Endothelial cell of umbilical vein (primary cell): ENCODE data around the gene TIMP1. TPM values are rescaled to one million over a fixed set of nuclear protein-coding genes. Genes with fewer than 3 reads are reported as not detected.

Source experiments
- BruUV-seq: library from RNA; stranded (reverse); fragments of 400-500 nt; replicated peaks from 2 replicates; lab custom pipeline; 2021; lab: Mats Ljungman, UMichigan
- CTCF ChIA-PET: fragments of 300-600, 350-600 bp; sonication (Branson Sonifier 250); formaldehyde crosslinking; loops from one replicate; lab custom pipeline; 2021; ENCODE audit warnings: antibody characterized with exemption, inconsistent platforms; lab: Charles Lee
- POLR2A ChIA-PET: fragments of 300-600, 350-600 bp; sonication (Branson Sonifier 250); formaldehyde crosslinking; loops from one replicate; lab custom pipeline; 2021; ENCODE audit warnings: antibody characterized with exemption, inconsistent platforms; lab: Charles Lee
- DNase-seq: peaks from one replicate; pipeline ENCODE4 v3.0.0-alpha.2; 2011; ENCODE audit warnings: low read depth, low spot score
- FAIRE-seq: peaks from 2 replicates; lab custom pipeline; 2011; peaks lifted over from hg19 to GRCh38; lab: Jason Lieb, UNC
- H2AFZ ChIP-seq: 2 replicates; pipeline ENCODE4 v1.6.0; 2012; ENCODE audit warnings: low read depth, low read length, control low read depth, inconsistent platforms
- H3K27ac ChIP-seq: 2 replicates; pipeline ENCODE4 v1.5.1; 2011; ENCODE audit warnings: low read depth, mild to moderate bottlenecking, control low read depth, low read length, moderate library complexity; ENCODE audit not compliant: insufficient read depth
- H3K27me3 ChIP-seq, 2 experiments: 2 replicates each; pipeline versions ENCODE4 v1.6.0 to v1.6.1; 2011; ENCODE audit warnings: low read length in 2 of 2, mixed read lengths in 1 of 2; ENCODE audit not compliant: control insufficient read depth in 2 of 2, insufficient read depth in 2 of 2
- H3K36me3 ChIP-seq, 2 experiments: 2 replicates in 1 of 2; 3 replicates in 1 of 2; pipeline ENCODE4 v1.5.1; 2011; ENCODE audit warnings: low read length in 2 of 2, mild to moderate bottlenecking in 1 of 2, moderate library complexity in 1 of 2; ENCODE audit not compliant: control insufficient read depth in 2 of 2, insufficient read depth in 2 of 2; ENCODE audit errors: extremely low read depth in 1 of 2
- H3K4me1 ChIP-seq: 3 replicates; pipeline ENCODE4 v1.5.1; 2011; ENCODE audit warnings: mild to moderate bottlenecking, low read length; ENCODE audit not compliant: control insufficient read depth, insufficient read depth; ENCODE audit errors: extremely low read depth
- H3K4me2 ChIP-seq: 2 replicates; pipeline ENCODE4 v1.6.1; 2011; ENCODE audit warnings: low read length, control low read depth, mixed read lengths; ENCODE audit not compliant: insufficient read depth
- H3K4me3 ChIP-seq, 3 experiments: fragments of 200-600 bp in 1 of 3; sonication (generic), shearing (Covaris generic) in 1 of 3; replicated peaks in 1 of 3; 2 replicates each; pipeline ENCODE4 v1.5.1; 2011 to 2016; ENCODE audit warnings: control low read depth in 3 of 3, low read length in 3 of 3, mild to moderate bottlenecking in 2 of 3, inconsistent platforms in 1 of 3, low read depth in 1 of 3, moderate library complexity in 1 of 3; ENCODE audit not compliant: insufficient read depth in 1 of 3
- H3K79me2 ChIP-seq: 2 replicates; pipeline ENCODE4 v1.6.0; 2012; ENCODE audit warnings: low read length, inconsistent platforms; ENCODE audit not compliant: control insufficient read depth, insufficient read depth
- H3K9ac ChIP-seq: replicated peaks from 2 replicates; pipeline ENCODE3; 2011; ENCODE audit warnings: low read length, control low read depth; ENCODE audit not compliant: insufficient read depth; ENCODE audit errors: extremely low read depth
- H3K9me1 ChIP-seq: replicated peaks from 3 replicates; pipeline ENCODE4 v1.6.0; 2011; ENCODE audit warnings: mild to moderate bottlenecking, low read length; ENCODE audit not compliant: control insufficient read depth, insufficient read depth; ENCODE audit errors: extremely low read depth
- H3K9me3 ChIP-seq: replicated peaks from 2 replicates; pipeline ENCODE4 v1.5.1; 2012; ENCODE audit warnings: low read length, inconsistent platforms; ENCODE audit not compliant: control insufficient read depth, insufficient read depth
- H4K20me1 ChIP-seq: replicated peaks from 2 replicates; pipeline ENCODE3; 2011; ENCODE audit warnings: mild to moderate bottlenecking, low read length; ENCODE audit not compliant: control insufficient read depth, insufficient read depth; ENCODE audit errors: extremely low read depth
- EZH2 ChIP-seq: IDR thresholded peaks from 2 replicates; pipeline ENCODE4 v1.6.1; 2012; ENCODE audit warnings: borderline replicate concordance, low read depth, mild to moderate bottlenecking, moderate library complexity, low read length, inconsistent platforms; ENCODE audit not compliant: severe bottlenecking
- FOS ChIP-seq: IDR thresholded peaks from 2 replicates; pipeline ENCODE4 v1.6.1; 2011; ENCODE audit warnings: mild to moderate bottlenecking, low read length, moderate library complexity, borderline replicate concordance; ENCODE audit not compliant: insufficient read depth
- GATA2 ChIP-seq: IDR thresholded peaks from 2 replicates; pipeline ENCODE4 v1.7.0; 2011; ENCODE audit warnings: low read depth, mild to moderate bottlenecking, moderate library complexity, mixed read lengths, low read length; ENCODE audit not compliant: insufficient read length, insufficient read depth
- JUN ChIP-seq: IDR thresholded peaks from 2 replicates; pipeline ENCODE4 v1.6.1; 2011; ENCODE audit warnings: borderline replicate concordance, low read depth; ENCODE audit not compliant: insufficient read length, insufficient read depth
- MYC ChIP-seq: IDR thresholded peaks from one replicate; pipeline ENCODE4 v1.6.1; 2011; ENCODE audit warnings: mild to moderate bottlenecking, low read depth, low read length
- POLR2A ChIP-seq: IDR thresholded peaks from 2 replicates; pipeline ENCODE4 v1.6.1; 2012; ENCODE audit warnings: low read depth, mild to moderate bottlenecking, control low read depth, low read length
- POLR2AphosphoS5 ChIP-seq: IDR thresholded peaks from 2 replicates; pipeline ENCODE4 v1.6.1; 2012; ENCODE audit warnings: low read depth, mild to moderate bottlenecking, control low read depth, low read length, moderate library complexity; ENCODE audit not compliant: insufficient read depth
- dilution Hi-C: fragments of 300-500 bp; cut with MboI; formaldehyde crosslinking; loops from one replicate; pipeline ENCODE4 v1.15.0; 2019; ENCODE audit warnings: low sequenced_read_pairs; ENCODE audit not compliant: extremely low pct_ligation_motif_present
- intact Hi-C: fragments of 100-400 bp; cut with micrococcal nuclease; formaldehyde crosslinking; loops from one replicate; pipeline ENCODE4 v1.10.0; 2022
- polyA plus RNA-seq, 4 experiments: library from polyadenylated mRNA; depleted of rRNA in 3 of 4; stranded (reverse) in 3 of 4; unstranded in 1 of 4; fragments of >200 nt; gene quantifications; 2 replicates each; pipeline versions ENCODE4 v1.2.1 to v1.2.3, GENCODE V29; 2011 to 2012; ENCODE audit warnings: missing spikeins in 1 of 4
- total RNA-seq: library from RNA; stranded (reverse); gene quantifications from 2 replicates; pipeline ENCODE4 v1.2.3, GENCODE V29; 2021
- TF ChIP-seq, protein P1 (sequence below), 2 donors: IDR thresholded peaks; 1 replicate in 1 of 2; 2 replicates in 1 of 2; pipeline ENCODE4 v1.5.1; 2011; ENCODE audit warnings: low read length in 2 of 2, mild to moderate bottlenecking in 2 of 2, moderate library complexity in 2 of 2, control low read depth in 1 of 2, inconsistent platforms in 1 of 2, low read depth in 1 of 2; ENCODE audit not compliant: insufficient read depth in 1 of 2; ENCODE audit errors: extremely low read depth in 1 of 2
- TF ChIP-seq, protein P2 (sequence below): IDR thresholded peaks from 2 replicates; pipeline ENCODE4 v1.6.1; 2011; ENCODE audit not compliant: insufficient read depth, insufficient read length

Gene TIMP1
- total and polyA plus RNA-seq, 2 donors (not counting 3 experiments of a cell fraction or from before 2014, with no cell fraction given), result 124 to 277 TPM

DNA sequence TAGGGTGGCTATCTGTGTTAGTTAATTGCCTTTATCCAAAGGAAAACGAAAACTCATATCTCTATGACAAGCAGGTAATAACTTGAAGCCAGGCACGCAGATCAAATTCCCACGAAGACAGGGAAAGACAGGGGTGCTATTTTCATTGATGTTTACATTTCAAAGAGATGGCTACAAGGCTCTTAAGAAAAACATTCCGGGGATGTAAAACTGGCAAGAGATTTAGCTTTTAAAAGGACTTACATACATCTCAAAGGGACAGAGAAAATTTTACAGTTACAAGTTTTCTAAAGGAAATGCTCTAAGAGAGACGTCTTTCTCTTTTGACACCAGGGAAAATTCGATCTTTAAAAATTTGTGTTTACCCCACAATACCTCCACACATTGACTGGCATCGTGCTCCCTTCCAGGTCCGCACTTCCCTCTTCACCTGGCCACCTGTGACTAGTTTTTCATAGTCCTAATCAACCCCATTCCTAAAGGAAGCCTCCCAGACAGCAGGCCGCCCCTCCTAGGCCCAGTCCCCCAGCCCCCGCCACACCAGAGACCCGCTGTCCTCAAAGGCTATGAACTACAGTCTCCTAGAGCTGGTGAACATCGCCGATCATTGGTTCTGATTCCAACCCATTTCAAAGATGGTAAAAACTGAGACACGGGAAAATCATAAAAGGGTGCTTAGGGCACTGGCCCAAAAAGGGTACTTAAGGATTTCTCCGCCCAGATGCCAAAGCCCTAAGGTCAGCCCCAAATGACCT lies 21.9 kb upstream of the TIMP1 start:
- peaks cover 10% of the 10 kb centered on the region for H3K4me1 ChIP-seq
- no TSS peak for BruUV-seq
- no peaks in the 10 kb centered on the region for H4K20me1 ChIP-seq
- H3K4me2 ChIP-seq, result peak overlapping the region; percentile 80
- ChIA-PET CTCF (interaction anchor here (1.0 kb wide), 1 partner anchor 19 kb away, joined by 3 read pairs; no protein-coding TSS in a partner anchor), POLR2A (no interaction called here)
- peaks cover 19% of the 10 kb centered on the region for H3K79me2 ChIP-seq
- H3K36me3 ChIP-seq, result no peaks in the 10 kb centered on the region
- peak overlapping the region; percentile 78 for H2AFZ ChIP-seq
- no peak for DNase-seq
- peak overlapping the region; percentile 55 for H3K9ac ChIP-seq
- dilution Hi-C loops, result no loop called here
- TF ChIP-seq GATA2 (no peak), JUN (no peak), POLR2A (no peak), POLR2AphosphoS5 (no peak), MYC (no peak), EZH2 (no peak), FOS (no peak)
- TF ChIP-seq, protein P1, sequence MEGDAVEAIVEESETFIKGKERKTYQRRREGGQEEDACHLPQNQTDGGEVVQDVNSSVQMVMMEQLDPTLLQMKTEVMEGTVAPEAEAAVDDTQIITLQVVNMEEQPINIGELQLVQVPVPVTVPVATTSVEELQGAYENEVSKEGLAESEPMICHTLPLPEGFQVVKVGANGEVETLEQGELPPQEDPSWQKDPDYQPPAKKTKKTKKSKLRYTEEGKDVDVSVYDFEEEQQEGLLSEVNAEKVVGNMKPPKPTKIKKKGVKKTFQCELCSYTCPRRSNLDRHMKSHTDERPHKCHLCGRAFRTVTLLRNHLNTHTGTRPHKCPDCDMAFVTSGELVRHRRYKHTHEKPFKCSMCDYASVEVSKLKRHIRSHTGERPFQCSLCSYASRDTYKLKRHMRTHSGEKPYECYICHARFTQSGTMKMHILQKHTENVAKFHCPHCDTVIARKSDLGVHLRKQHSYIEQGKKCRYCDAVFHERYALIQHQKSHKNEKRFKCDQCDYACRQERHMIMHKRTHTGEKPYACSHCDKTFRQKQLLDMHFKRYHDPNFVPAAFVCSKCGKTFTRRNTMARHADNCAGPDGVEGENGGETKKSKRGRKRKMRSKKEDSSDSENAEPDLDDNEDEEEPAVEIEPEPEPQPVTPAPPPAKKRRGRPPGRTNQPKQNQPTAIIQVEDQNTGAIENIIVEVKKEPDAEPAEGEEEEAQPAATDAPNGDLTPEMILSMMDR (IDR thresholded peaks at IDR 0.05; ENCODE audit: extremely low read depth in 1 of 2, insufficient read depth in 1 of 2, low read depth in 1 of 2, low read length in 2 of 2), result no peak
- TF ChIP-seq, protein P2, sequence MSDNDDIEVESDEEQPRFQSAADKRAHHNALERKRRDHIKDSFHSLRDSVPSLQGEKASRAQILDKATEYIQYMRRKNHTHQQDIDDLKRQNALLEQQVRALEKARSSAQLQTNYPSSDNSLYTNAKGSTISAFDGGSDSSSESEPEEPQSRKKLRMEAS, result no peak
- peak; percentile 18 for FAIRE-seq
- intact Hi-C loops, result loop anchor here (5.0 kb wide), 2 partner anchors 62 to 277 kb away; partner anchors contain the start of gene ZNF81
- H3K9me1 ChIP-seq, result no peaks in the 10 kb centered on the region
- H3K27ac ChIP-seq, result peak overlapping the region; percentile 61
- H3K9me3 ChIP-seq, result no peaks in the 10 kb centered on the region
- H3K27me3 ChIP-seq, result no peaks in the 10 kb centered on the region
- peak overlapping the region in 2 of 3 experiments; percentile 69 to 80 for H3K4me3 ChIP-seq
